IMR-90 (cell line): ENCODE data around the gene OTOGL. TPM values are rescaled to one million over a fixed set of nuclear protein-coding genes. Genes with fewer than 3 reads are reported as not detected.

Experiments used
- ATAC-seq: fragments of 200-7000 bp; cut with Tn5 transposase; 2 replicates; pipeline ENCODE4 v1.9.1; 2020; ENCODE audit warnings: low read depth, mild to moderate bottlenecking, moderate library complexity
- BruUV-seq: library from RNA; stranded (reverse); fragments of 400-500 nt; replicated peaks from 2 replicates; lab custom pipeline; 2021; lab: Mats Ljungman, UMichigan
- CTCF ChIA-PET: fragments of 300-600 bp; formaldehyde crosslinking; extraction: SDS; loops from one replicate; lab custom pipeline; 2021; ENCODE audit warnings: antibody characterized with exemption; lab: Yijun Ruan, JAX
- POLR2A ChIA-PET: fragments of 300-600 bp; sonication (Branson Sonifier 250); formaldehyde crosslinking; loops from one replicate; lab custom pipeline; 2022; ENCODE audit warnings: antibody characterized with exemption; ENCODE audit not compliant: unreplicated experiment; lab: Charles Lee
- DNase-seq: peaks from one replicate; pipeline ENCODE4 v3.0.0; 2013
- H2AFZ ChIP-seq: replicated peaks from 2 replicates; pipeline ENCODE3; 2013; ENCODE audit warnings: low read length, mild to moderate bottlenecking; ENCODE audit not compliant: poor library complexity
- H2AK5ac ChIP-seq: 2 replicates; pipeline ENCODE4 v1.6.1; 2013; ENCODE audit warnings: low read depth, low read length, inconsistent platforms
- H2AK9ac ChIP-seq: replicated peaks from 2 replicates; pipeline ENCODE3; 2013; ENCODE audit warnings: mild to moderate bottlenecking, low read depth, low read length, moderate library complexity; ENCODE audit not compliant: poor library complexity
- H2BK120ac ChIP-seq: 2 replicates; pipeline ENCODE4 v1.6.1; 2013; ENCODE audit warnings: low read depth, low read length, inconsistent platforms
- H2BK15ac ChIP-seq: 3 replicates; pipeline ENCODE4 v1.6.1; 2013; ENCODE audit warnings: low read depth, low read length, inconsistent platforms
- H2BK20ac ChIP-seq: 2 replicates; pipeline ENCODE4 v1.6.1; 2013; ENCODE audit warnings: low read depth, mild to moderate bottlenecking, inconsistent platforms, low read length, moderate library complexity
- H2BK5ac ChIP-seq: 2 replicates; pipeline ENCODE4 v1.6.1; 2013; ENCODE audit warnings: mild to moderate bottlenecking, low read depth, low read length, inconsistent platforms; ENCODE audit not compliant: poor library complexity, severe bottlenecking
- H3K14ac ChIP-seq: replicated peaks from 2 replicates; pipeline ENCODE4 v1.6.1; 2013; ENCODE audit warnings: low read depth, low read length, inconsistent platforms
- H3K18ac ChIP-seq: 2 replicates; pipeline ENCODE4 v1.6.1; 2013; ENCODE audit warnings: low read depth, low read length, control low read depth
- H3K23ac ChIP-seq: 2 replicates; pipeline ENCODE4 v1.6.1; 2013; ENCODE audit warnings: low read depth, low read length, inconsistent platforms
- H3K27ac ChIP-seq: 2 replicates; pipeline ENCODE4 v1.5.1; 2013; ENCODE audit warnings: mild to moderate bottlenecking, control low read depth, low read length; ENCODE audit not compliant: insufficient read depth
- H3K27me3 ChIP-seq: 2 replicates; pipeline ENCODE4 v1.6.1; 2013; ENCODE audit warnings: low read length; ENCODE audit not compliant: control insufficient read depth, insufficient read depth
- H3K36me3 ChIP-seq: 2 replicates; pipeline ENCODE4 v1.6.1; 2013; ENCODE audit warnings: low read length, mixed read lengths; ENCODE audit not compliant: control insufficient read depth, insufficient read depth
- H3K4ac ChIP-seq: 2 replicates; pipeline ENCODE4 v1.6.1; 2013; ENCODE audit warnings: low read depth, low read length, inconsistent platforms
- H3K4me1 ChIP-seq: 2 replicates; pipeline ENCODE4 v1.6.1; 2013; ENCODE audit warnings: low read length, mixed read lengths; ENCODE audit not compliant: control insufficient read depth, insufficient read depth
- H3K4me2 ChIP-seq: 2 replicates; pipeline ENCODE4 v1.6.1; 2013; ENCODE audit warnings: low read depth, mild to moderate bottlenecking, control low read depth, low read length, moderate library complexity
- H3K4me3 ChIP-seq: 2 replicates; pipeline ENCODE4 v1.5.1; 2013; ENCODE audit warnings: low read depth, mild to moderate bottlenecking, control low read depth, low read length, moderate library complexity; ENCODE audit not compliant: insufficient read depth
- H3K56ac ChIP-seq: 2 replicates; pipeline ENCODE4 v1.6.1; 2013; ENCODE audit warnings: low read length, inconsistent platforms; ENCODE audit not compliant: insufficient read depth; ENCODE audit errors: extremely low read depth
- H3K79me1 ChIP-seq, 2 experiments: 2 replicates each; pipeline ENCODE4 v1.6.1; 2013; ENCODE audit warnings: low read length in 2 of 2, inconsistent platforms in 1 of 2, low read depth in 1 of 2
- H3K9ac ChIP-seq: 2 replicates; pipeline ENCODE4 v1.6.1; 2013; ENCODE audit warnings: low read depth, low read length, control low read depth
- H3K9me1 ChIP-seq: 2 replicates; pipeline ENCODE4 v1.6.1; 2013; ENCODE audit warnings: low read length, inconsistent platforms; ENCODE audit not compliant: insufficient read depth
- H3K9me3 ChIP-seq: 2 replicates; pipeline ENCODE4 v1.6.1; 2013; ENCODE audit warnings: low read length; ENCODE audit not compliant: control insufficient read depth, insufficient read depth
- H4K20me1 ChIP-seq: 2 replicates; pipeline ENCODE4 v1.6.1; 2013; ENCODE audit warnings: low read length, inconsistent platforms; ENCODE audit not compliant: insufficient read depth
- H4K5ac ChIP-seq: 2 replicates; pipeline ENCODE4 v1.6.1; 2013; ENCODE audit warnings: mild to moderate bottlenecking, low read depth, low read length, control low read depth
- H4K8ac ChIP-seq, 2 experiments: 2 replicates each; pipeline ENCODE4 v1.6.1; 2013; ENCODE audit warnings: low read depth in 2 of 2, low read length in 2 of 2, control low read depth in 1 of 2, inconsistent platforms in 1 of 2
- H4K91ac ChIP-seq: 2 replicates; pipeline ENCODE4 v1.6.1; 2013; ENCODE audit warnings: low read depth, low read length, inconsistent platforms; ENCODE audit not compliant: insufficient read depth
- POLR2A ChIP-seq: IDR thresholded peaks from 2 replicates; pipeline ENCODE4 v1.6.1; 2012; ENCODE audit warnings: mild to moderate bottlenecking, low read depth, low read length
- RCOR1 ChIP-seq: IDR thresholded peaks from 2 replicates; pipeline ENCODE4 v1.6.1; 2012; ENCODE audit warnings: mild to moderate bottlenecking, low read length, improper control_type of control experiment; ENCODE audit not compliant: insufficient replicate concordance
- RFX5 ChIP-seq: IDR thresholded peaks from 2 replicates; pipeline ENCODE4 v1.8.0; 2012; ENCODE audit warnings: low read depth, mild to moderate bottlenecking, low read length, moderate library complexity
- WGBS, 2 experiments: methylation state at CpG; one replicate each; pipeline versions ENCODE4 v1.1.5 to v1.1.7; 2013; ENCODE audit warnings: missing lambda C conversion rate in 2 of 2; ENCODE audit not compliant: insufficient read length in 1 of 2; ENCODE audit errors: extremely low coverage in 2 of 2; 5-methylcytosine and 5-hydroxymethylcytosine counted together
- dilution Hi-C: fragments of 300-500 bp; cut with HindIII; formaldehyde crosslinking; loops from one replicate; pipeline ENCODE4 v1.14.3; 2018; ENCODE audit warnings: low sequenced_read_pairs; ENCODE audit not compliant: unreplicated experiment
- in situ Hi-C: fragments of 300-500 bp; cut with MboI; formaldehyde crosslinking; loops from 3 replicates; pipeline ENCODE4 v1.14.3; 2019; ENCODE audit warnings: low sequenced_read_pairs, inconsistent platforms, mixed read lengths
- intact Hi-C: fragments of 100-400 bp; cut with micrococcal nuclease; formaldehyde crosslinking; loops from 2 replicates; pipeline ENCODE4 v1.10.0; 2022
- polyA plus RNA-seq, 3 experiments: library from polyadenylated mRNA; depleted of rRNA; stranded (reverse); fragments of >200 nt; gene quantifications; 2 replicates each; pipeline ENCODE4 v1.2.3, GENCODE V29; 2012; ENCODE audit warnings: low replicate concordance in 1 of 3
- total RNA-seq: library from RNA; depleted of rRNA; stranded (reverse); fragments of >200 nt; gene quantifications from 2 replicates; pipeline ENCODE4 v1.2.3, GENCODE V29; 2012

OTOGL gene
- total and polyA plus RNA-seq, 2 of the 4 experiments (the other 2 are of a cell fraction), result 0.10 to 0.18 TPM

- H4K8ac ChIP-seq, result no peak overlapping the region
- H2BK5ac ChIP-seq, result no peak overlapping the region
- H4K5ac ChIP-seq, result no peak overlapping the region
- no peaks in the 10 kb centered on the region for H3K4me1 ChIP-seq
- no peaks in the 10 kb centered on the region for H3K27me3 ChIP-seq
- H3K56ac ChIP-seq, result no peak overlapping the region
- H2BK120ac ChIP-seq, result no peak overlapping the region
- no peak for ATAC-seq
- H2AK9ac ChIP-seq, result no peak overlapping the region
- BruUV-seq, result no TSS peak
- H3K36me3 ChIP-seq, result no peaks in the 10 kb centered on the region
- dilution Hi-C loops, result no loop called here
- H2AK5ac ChIP-seq, result no peak overlapping the region
- DNase-seq, result no peak
- no peak overlapping the region for H2AFZ ChIP-seq
- TF ChIP-seq POLR2A (no peak), RFX5 (no peak), RCOR1 (no peak)
- no peak overlapping the region for H3K23ac ChIP-seq
- H3K4me3 ChIP-seq, result no peak overlapping the region
- in situ Hi-C loops, result no loop called here
- no peaks in the 10 kb centered on the region for H3K9me1 ChIP-seq
- no peak overlapping the region for H3K4ac ChIP-seq
- no peak overlapping the region for H4K91ac ChIP-seq
- intact Hi-C loops, result no loop called here
- H3K9ac ChIP-seq, result no peak overlapping the region
- ChIA-PET CTCF (interaction anchor here (1.1 kb wide), 1 partner anchor 82 kb away, joined by 3 read pairs; no protein-coding TSS in a partner anchor), POLR2A (no interaction called here)
- H4K20me1 ChIP-seq, result no peaks in the 10 kb centered on the region
- H3K14ac ChIP-seq, result no peak overlapping the region
- H3K4me2 ChIP-seq, result no peak overlapping the region
- no CpG with 5 or more reads among the region's 4 CpGs for WGBS, 2 experiments
- H3K27ac ChIP-seq, result no peak overlapping the region
- H3K18ac ChIP-seq, result no peak overlapping the region
- H3K79me1 ChIP-seq, result no peaks in the 10 kb centered on the region
- no peak overlapping the region for H2BK15ac ChIP-seq
- no peak overlapping the region for H2BK20ac ChIP-seq
- no peaks in the 10 kb centered on the region for H3K9me3 ChIP-seq
Observed at GRCh38 chr12:80277732-80278131, 178.4 kb downstream of the OTOGL start.
